GM23338 (cell line): Measurements from ENCODE around the gene RAX2. TPM values are rescaled to one million over a fixed set of nuclear protein-coding genes. Genes with fewer than 3 reads are reported as not detected.

Experiments
- ATAC-seq: fragments of 200-7000 bp; cut with Tn5 transposase; 3 replicates; pipeline ENCODE4 v1.9.1; 2020
- DNase-seq: peaks from one replicate; pipeline ENCODE4 v3.0.0-alpha.2; 2015; ENCODE audit warnings: low spot score
- H2AFZ ChIP-seq: fragments of 200-600 bp; sonication (generic); 2 replicates; pipeline ENCODE4 v1.8.0; 2016; ENCODE audit warnings: antibody characterized with exemption, mild to moderate bottlenecking, moderate library complexity
- H3F3A ChIP-seq: fragments of 200-600 bp; sonication (generic); replicated peaks from 2 replicates; pipeline ENCODE4 v1.8.0; 2017; ENCODE audit warnings: antibody characterized with exemption, mixed run types, low read depth
- H3K27ac ChIP-seq: fragments of 200-600 bp; sonication (generic); 2 replicates; pipeline ENCODE4 v1.6.1; 2016; ENCODE audit warnings: low read depth
- H3K27me3 ChIP-seq: fragments of 200-600 bp; sonication (generic); 2 replicates; pipeline ENCODE4 v1.8.0; 2016; ENCODE audit warnings: mild to moderate bottlenecking, mixed run types, moderate library complexity; ENCODE audit not compliant: insufficient read depth
- H3K36me3 ChIP-seq: fragments of 200-600 bp; sonication (generic); 2 replicates; pipeline ENCODE4 v1.8.0; 2016; ENCODE audit warnings: mild to moderate bottlenecking; ENCODE audit not compliant: insufficient read depth
- H3K4me1 ChIP-seq: fragments of 200-600 bp; sonication (generic); 2 replicates; pipeline ENCODE4 v1.8.0; 2016; ENCODE audit warnings: mild to moderate bottlenecking, moderate library complexity; ENCODE audit not compliant: insufficient read depth
- H3K4me2 ChIP-seq: fragments of 200-600 bp; sonication (generic); 2 replicates; pipeline ENCODE4 v1.7.1; 2017; ENCODE audit warnings: mixed run types
- H3K4me3 ChIP-seq: fragments of 200-600 bp; sonication (generic); 2 replicates; pipeline ENCODE4 v1.6.1; 2016; ENCODE audit warnings: mixed run types
- H3K79me2 ChIP-seq: fragments of 200-600 bp; sonication (generic); replicated peaks from 2 replicates; pipeline ENCODE4 v1.8.0; 2017; ENCODE audit warnings: mild to moderate bottlenecking; ENCODE audit not compliant: insufficient read depth
- H3K9me2 ChIP-seq: fragments of 200-600 bp; sonication (generic); 2 replicates; pipeline ENCODE4 v1.8.0; 2017; ENCODE audit not compliant: insufficient read depth
- H4K20me1 ChIP-seq: fragments of 200-600 bp; sonication (generic); replicated peaks from 2 replicates; pipeline ENCODE4 v1.8.0; 2017; ENCODE audit warnings: mild to moderate bottlenecking; ENCODE audit not compliant: insufficient read depth
- H3K27ac Mint-ChIP-seq: 2 replicates; pipeline ENCODE4 v1.8.0; 2020; ENCODE audit warnings: inconsistent platforms, mild to moderate bottlenecking, moderate library complexity, mixed read lengths
- H3K27me3 Mint-ChIP-seq: 3 replicates; pipeline ENCODE4 v1.8.0; 2022; ENCODE audit warnings: low read depth, mild to moderate bottlenecking, moderate library complexity, mixed read lengths, inconsistent platforms; ENCODE audit not compliant: insufficient read depth, poor library complexity
- H3K36me3 Mint-ChIP-seq: 3 replicates; pipeline ENCODE4 v1.8.0; 2021; ENCODE audit warnings: low read depth, mild to moderate bottlenecking, inconsistent platforms, moderate library complexity, mixed read lengths
- H3K4me1 Mint-ChIP-seq: 3 replicates; pipeline ENCODE4 v1.8.0; 2020; ENCODE audit warnings: mild to moderate bottlenecking, inconsistent platforms, mixed read lengths
- H3K4me3 Mint-ChIP-seq: 3 replicates; pipeline ENCODE4 v1.8.0; 2021; ENCODE audit warnings: moderate library complexity, mild to moderate bottlenecking, inconsistent platforms, mixed read lengths
- H3K9me3 Mint-ChIP-seq: 3 replicates; pipeline ENCODE4 v1.8.0; 2020; ENCODE audit warnings: moderate library complexity, mild to moderate bottlenecking, inconsistent platforms, mixed read lengths
- CREB1 ChIP-seq: fragments of 250-450 bp; sonication (Bioruptor Pico); IDR thresholded peaks from 2 replicates; pipeline ENCODE4 v1.5.0; 2020; ENCODE audit warnings: low read depth, mild to moderate bottlenecking, moderate library complexity
- ETS1 ChIP-seq: IDR thresholded peaks from 2 replicates; pipeline ENCODE4 v1.6.1; 2016; ENCODE audit warnings: antibody characterized with exemption
- EZH2phosphoT487 ChIP-seq: fragments of 200-600 bp; sonication (generic); IDR thresholded peaks from one replicate; pipeline ENCODE4 v1.8.1; 2018; ENCODE audit warnings: antibody characterized with exemption; ENCODE audit not compliant: unreplicated experiment
- JUNB ChIP-seq: IDR thresholded peaks from one replicate; pipeline ENCODE4 v1.6.1; 2016; ENCODE audit warnings: antibody characterized with exemption; ENCODE audit not compliant: unreplicated experiment
- NANOG ChIP-seq: IDR thresholded peaks from 2 replicates; pipeline ENCODE4 v1.6.1; 2016; ENCODE audit warnings: antibody characterized with exemption, borderline replicate concordance
- POLR2AphosphoS5 ChIP-seq: IDR thresholded peaks from 2 replicates; pipeline ENCODE4 v1.6.1; 2016; ENCODE audit warnings: antibody characterized with exemption, low read depth
- STAT1 ChIP-seq: IDR thresholded peaks from one replicate; pipeline ENCODE4 v1.6.1; 2016; ENCODE audit warnings: antibody characterized with exemption; ENCODE audit not compliant: unreplicated experiment
- ZNF114 ChIP-seq: fragments of 250-450 bp; sonication (Bioruptor Pico); IDR thresholded peaks from 2 replicates; pipeline ENCODE4 v1.5.0; 2020; ENCODE audit warnings: mild to moderate bottlenecking, moderate library complexity
- ZNF462 ChIP-seq: fragments of 250-450 bp; sonication (Bioruptor Pico); IDR thresholded peaks from 2 replicates; pipeline ENCODE4 v1.5.0; 2020; ENCODE audit warnings: mild to moderate bottlenecking, moderate library complexity
- polyA plus RNA-seq: library from polyadenylated mRNA; unstranded; fragments of >200 nt; fragmentation: Nextera tagmentation; extraction: Ambion mirVana; gene quantifications from 2 replicates; pipeline ENCODE4 v1.2.1, GENCODE V29; 2016
- total RNA-seq: library from RNA; depleted of rRNA; stranded (reverse); fragments of >200 nt; shearing (Covaris generic); gene quantifications from 2 replicates; pipeline ENCODE4 v1.2.3, GENCODE V29; 2014
- TF ChIP-seq, protein P1 (sequence below), 2 experiments: fragments of 200-600 bp in 1 of 2; sonication (generic) in 1 of 2; conservative IDR thresholded peaks; 2 replicates each; pipeline versions ENCODE4 v1.5.1 to v1.6.1; 2016 to 2017; ENCODE audit warnings: antibody characterized with exemption in 2 of 2, low read depth in 2 of 2, mild to moderate bottlenecking in 2 of 2, moderate library complexity in 1 of 2
- TF ChIP-seq, protein P2 (sequence below): IDR thresholded peaks from one replicate; pipeline ENCODE4 v1.6.1; 2018; ENCODE audit warnings: antibody characterized with exemption; ENCODE audit not compliant: unreplicated experiment

Gene RAX2
- total and polyA plus RNA-seq, 2 experiments from 2014 or later, result 0.13 TPM; not detected in 1

GRCh38 chr19:3775831-3776230, 3.8 kb upstream of the RAX2 start (continued):
- TF ChIP-seq ETS1 (no peak), ZNF114 (no peak), ZNF462 (no peak)

DNA sequence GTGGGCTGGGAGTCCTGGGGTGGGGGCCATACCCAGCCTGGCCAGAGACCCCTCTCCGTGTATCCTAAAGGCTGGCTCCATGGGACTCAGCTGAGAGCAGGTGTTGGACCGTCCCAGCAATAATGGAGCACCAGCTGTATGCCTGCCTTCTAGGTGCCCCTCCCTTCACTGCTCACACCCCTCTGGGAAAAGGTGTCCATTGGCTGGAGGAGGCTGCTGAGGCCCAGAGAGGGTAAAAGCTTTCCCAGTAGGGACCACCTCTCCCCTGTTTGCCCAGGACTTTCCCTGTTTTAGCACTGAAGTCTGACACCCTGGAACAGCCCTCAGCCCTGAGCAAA, 3.3 kb upstream of the RAX2 start:
- Mint-ChIP-seq H3K27me3 (peaks cover 5% of the 10 kb centered on the region), H3K36me3 (no peaks in the 10 kb centered on the region), H3K4me1 (peaks cover 8% of the 10 kb centered on the region), H3K27ac (no peak overlapping the region), H3K9me3 (peaks cover 6% of the 10 kb centered on the region; the same call in 1 of the 3 replicates), H3K4me3 (no peak overlapping the region)
- no peak for ATAC-seq
- Histone ChIP-seq H3K27me3 (no peaks in the 10 kb centered on the region), H3K4me1 (no peaks in the 10 kb centered on the region), H3K27ac (no peak overlapping the region), H3F3A (no peaks in the 10 kb centered on the region), H4K20me1 (no peaks in the 10 kb centered on the region), H3K4me3 (no peak overlapping the region), H3K4me2 (no peak overlapping the region), H2AFZ (no peak overlapping the region), H3K9me2 (no peaks in the 10 kb centered on the region), H3K79me2 (no peaks in the 10 kb centered on the region), H3K36me3 (no peaks in the 10 kb centered on the region)
- DNase-seq, result no peak
- TF ChIP-seq POLR2AphosphoS5 (no peak), EZH2phosphoT487 (no peak), JUNB (no peak), STAT1 (no peak), NANOG (no peak), CREB1 (CRISPR knock-in tag) (no peak), ETS1 (no peak)
- TF ChIP-seq, protein P1, sequence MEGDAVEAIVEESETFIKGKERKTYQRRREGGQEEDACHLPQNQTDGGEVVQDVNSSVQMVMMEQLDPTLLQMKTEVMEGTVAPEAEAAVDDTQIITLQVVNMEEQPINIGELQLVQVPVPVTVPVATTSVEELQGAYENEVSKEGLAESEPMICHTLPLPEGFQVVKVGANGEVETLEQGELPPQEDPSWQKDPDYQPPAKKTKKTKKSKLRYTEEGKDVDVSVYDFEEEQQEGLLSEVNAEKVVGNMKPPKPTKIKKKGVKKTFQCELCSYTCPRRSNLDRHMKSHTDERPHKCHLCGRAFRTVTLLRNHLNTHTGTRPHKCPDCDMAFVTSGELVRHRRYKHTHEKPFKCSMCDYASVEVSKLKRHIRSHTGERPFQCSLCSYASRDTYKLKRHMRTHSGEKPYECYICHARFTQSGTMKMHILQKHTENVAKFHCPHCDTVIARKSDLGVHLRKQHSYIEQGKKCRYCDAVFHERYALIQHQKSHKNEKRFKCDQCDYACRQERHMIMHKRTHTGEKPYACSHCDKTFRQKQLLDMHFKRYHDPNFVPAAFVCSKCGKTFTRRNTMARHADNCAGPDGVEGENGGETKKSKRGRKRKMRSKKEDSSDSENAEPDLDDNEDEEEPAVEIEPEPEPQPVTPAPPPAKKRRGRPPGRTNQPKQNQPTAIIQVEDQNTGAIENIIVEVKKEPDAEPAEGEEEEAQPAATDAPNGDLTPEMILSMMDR (conservative IDR thresholded peaks at IDR 0.05; ENCODE audit: low read depth in 2 of 2), result no peak
- TF ChIP-seq, protein P2, sequence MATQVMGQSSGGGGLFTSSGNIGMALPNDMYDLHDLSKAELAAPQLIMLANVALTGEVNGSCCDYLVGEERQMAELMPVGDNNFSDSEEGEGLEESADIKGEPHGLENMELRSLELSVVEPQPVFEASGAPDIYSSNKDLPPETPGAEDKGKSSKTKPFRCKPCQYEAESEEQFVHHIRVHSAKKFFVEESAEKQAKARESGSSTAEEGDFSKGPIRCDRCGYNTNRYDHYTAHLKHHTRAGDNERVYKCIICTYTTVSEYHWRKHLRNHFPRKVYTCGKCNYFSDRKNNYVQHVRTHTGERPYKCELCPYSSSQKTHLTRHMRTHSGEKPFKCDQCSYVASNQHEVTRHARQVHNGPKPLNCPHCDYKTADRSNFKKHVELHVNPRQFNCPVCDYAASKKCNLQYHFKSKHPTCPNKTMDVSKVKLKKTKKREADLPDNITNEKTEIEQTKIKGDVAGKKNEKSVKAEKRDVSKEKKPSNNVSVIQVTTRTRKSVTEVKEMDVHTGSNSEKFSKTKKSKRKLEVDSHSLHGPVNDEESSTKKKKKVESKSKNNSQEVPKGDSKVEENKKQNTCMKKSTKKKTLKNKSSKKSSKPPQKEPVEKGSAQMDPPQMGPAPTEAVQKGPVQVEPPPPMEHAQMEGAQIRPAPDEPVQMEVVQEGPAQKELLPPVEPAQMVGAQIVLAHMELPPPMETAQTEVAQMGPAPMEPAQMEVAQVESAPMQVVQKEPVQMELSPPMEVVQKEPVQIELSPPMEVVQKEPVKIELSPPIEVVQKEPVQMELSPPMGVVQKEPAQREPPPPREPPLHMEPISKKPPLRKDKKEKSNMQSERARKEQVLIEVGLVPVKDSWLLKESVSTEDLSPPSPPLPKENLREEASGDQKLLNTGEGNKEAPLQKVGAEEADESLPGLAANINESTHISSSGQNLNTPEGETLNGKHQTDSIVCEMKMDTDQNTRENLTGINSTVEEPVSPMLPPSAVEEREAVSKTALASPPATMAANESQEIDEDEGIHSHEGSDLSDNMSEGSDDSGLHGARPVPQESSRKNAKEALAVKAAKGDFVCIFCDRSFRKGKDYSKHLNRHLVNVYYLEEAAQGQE, result no peak
